ENCODE measurements around the gene MCUB. TPM values are rescaled to one million over a fixed set of nuclear protein-coding genes. Genes with fewer than 3 reads are reported as not detected.

Gene MCUB
- total and polyA plus RNA-seq, 9 of the 15 experiments (the other 6 are each of a cell fraction or from before 2014, with no cell fraction given), result 1.4 to 21.5 (median 5.4) TPM

- TF ChIP-seq FOXK1 (CRISPR knock-in tag; IDR thresholded peaks at IDR 0.05; ENCODE audit: borderline replicate concordance) (0 out of 2 replicates have a peak, but pooled peaks have one; percentile 54), HDGF (IDR thresholded peaks at IDR 0.05) (no peak), ZBTB1 (CRISPR knock-in tag; IDR thresholded peaks at IDR 0.05; ENCODE audit: borderline replicate concordance, low read depth) (0 out of 2 replicates have a peak, but pooled peaks have one; percentile 61), KAT7 (CRISPR knock-in tag; IDR thresholded peaks at IDR 0.05; ENCODE audit: borderline replicate concordance) (0 out of 2 replicates have a peak, but pooled peaks have one; percentile 78), POLR2B (IDR thresholded peaks at IDR 0.05; ENCODE audit: low read depth, partially characterized antibody) (no peak), SMARCA4 (IDR thresholded peaks at IDR 0.05) (0 out of 2 replicates have a peak, but pooled peaks have one; percentile 13), XRCC4 (IDR thresholded peaks at IDR 0.05; ENCODE audit: extremely low read depth, insufficient read depth, insufficient read length) (no peak), ATF1 (CRISPR knock-in tag; IDR thresholded peaks at IDR 0.05) (no peak), ATF1 (tag; IDR thresholded peaks at IDR 0.05) (peak; percentile 38), ZNF766 (CRISPR knock-in tag; conservative IDR thresholded peaks at IDR 0.05) (0 out of 2 replicates have a peak, but pooled peaks have one; percentile 16), MTA3 (IDR thresholded peaks at IDR 0.05; ENCODE audit: borderline replicate concordance) (0 out of 2 replicates have a peak, but pooled peaks have one; percentile 46), ZNF24 (IDR thresholded peaks at IDR 0.05) (0 out of 2 replicates have a peak, but pooled peaks have one; percentile 22), FOXP4 (CRISPR knock-in tag; IDR thresholded peaks at IDR 0.05; ENCODE audit: borderline replicate concordance) (0 out of 2 replicates have a peak, but pooled peaks have one; percentile 23), HMBOX1 (IDR thresholded peaks at IDR 0.05) (peak; percentile 6; the same call in 1 of the 2 replicates), ZNF717 (CRISPR knock-in tag; IDR thresholded peaks at IDR 0.05) (0 out of 2 replicates have a peak, but pooled peaks have one; percentile 52), NR1H2 (CRISPR knock-in tag; IDR thresholded peaks at IDR 0.05) (0 out of 2 replicates have a peak, but pooled peaks have one; percentile 35), MYC (IDR thresholded peaks at IDR 0.05; ENCODE audit: low read depth, low read length) (no peak), MYC (CRISPR knock-in tag; IDR thresholded peaks at IDR 0.05; ENCODE audit: borderline replicate concordance, low read depth) (0 out of 2 replicates have a peak, but pooled peaks have one; percentile 59), PKNOX1 (IDR thresholded peaks at IDR 0.05) (peak; percentile 85)
- TF ChIP-seq, protein P1, sequence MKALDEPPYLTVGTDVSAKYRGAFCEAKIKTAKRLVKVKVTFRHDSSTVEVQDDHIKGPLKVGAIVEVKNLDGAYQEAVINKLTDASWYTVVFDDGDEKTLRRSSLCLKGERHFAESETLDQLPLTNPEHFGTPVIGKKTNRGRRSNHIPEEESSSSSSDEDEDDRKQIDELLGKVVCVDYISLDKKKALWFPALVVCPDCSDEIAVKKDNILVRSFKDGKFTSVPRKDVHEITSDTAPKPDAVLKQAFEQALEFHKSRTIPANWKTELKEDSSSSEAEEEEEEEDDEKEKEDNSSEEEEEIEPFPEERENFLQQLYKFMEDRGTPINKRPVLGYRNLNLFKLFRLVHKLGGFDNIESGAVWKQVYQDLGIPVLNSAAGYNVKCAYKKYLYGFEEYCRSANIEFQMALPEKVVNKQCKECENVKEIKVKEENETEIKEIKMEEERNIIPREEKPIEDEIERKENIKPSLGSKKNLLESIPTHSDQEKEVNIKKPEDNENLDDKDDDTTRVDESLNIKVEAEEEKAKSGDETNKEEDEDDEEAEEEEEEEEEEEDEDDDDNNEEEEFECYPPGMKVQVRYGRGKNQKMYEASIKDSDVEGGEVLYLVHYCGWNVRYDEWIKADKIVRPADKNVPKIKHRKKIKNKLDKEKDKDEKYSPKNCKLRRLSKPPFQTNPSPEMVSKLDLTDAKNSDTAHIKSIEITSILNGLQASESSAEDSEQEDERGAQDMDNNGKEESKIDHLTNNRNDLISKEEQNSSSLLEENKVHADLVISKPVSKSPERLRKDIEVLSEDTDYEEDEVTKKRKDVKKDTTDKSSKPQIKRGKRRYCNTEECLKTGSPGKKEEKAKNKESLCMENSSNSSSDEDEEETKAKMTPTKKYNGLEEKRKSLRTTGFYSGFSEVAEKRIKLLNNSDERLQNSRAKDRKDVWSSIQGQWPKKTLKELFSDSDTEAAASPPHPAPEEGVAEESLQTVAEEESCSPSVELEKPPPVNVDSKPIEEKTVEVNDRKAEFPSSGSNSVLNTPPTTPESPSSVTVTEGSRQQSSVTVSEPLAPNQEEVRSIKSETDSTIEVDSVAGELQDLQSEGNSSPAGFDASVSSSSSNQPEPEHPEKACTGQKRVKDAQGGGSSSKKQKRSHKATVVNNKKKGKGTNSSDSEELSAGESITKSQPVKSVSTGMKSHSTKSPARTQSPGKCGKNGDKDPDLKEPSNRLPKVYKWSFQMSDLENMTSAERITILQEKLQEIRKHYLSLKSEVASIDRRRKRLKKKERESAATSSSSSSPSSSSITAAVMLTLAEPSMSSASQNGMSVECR (CRISPR knock-in tag; IDR thresholded peaks at IDR 0.05), result peak; percentile 73; the same call in 1 of the 2 replicates
Observed at GRCh38 chr4:109729117-109729717, 169.2 kb downstream of the MCUB start (continued).
